CD4-positive, alpha-beta T cell treated with Interleukin-21 for 1 hour (primary cell): ENCODE results near the gene CALM3.
"Not testable (repeated sequence)": the region's sequence is repeated elsewhere in the genome, so short reads cannot be mapped to it uniquely, and the experiment has no call there.

Experiments used
- DNase-seq: peaks from one replicate; pipeline ENCODE4 v3.0.0-alpha.2; 2020

CALM3 gene

GRCh38 chr19:46617601-46618000, 16.5 kb downstream of the CALM3 start:
- DNase-seq, result no peak

- DNase-seq, result peak; percentile 53
Measured at GRCh38 chr19:46618670-46619231, 17.6 kb downstream of the CALM3 start.

DNA sequence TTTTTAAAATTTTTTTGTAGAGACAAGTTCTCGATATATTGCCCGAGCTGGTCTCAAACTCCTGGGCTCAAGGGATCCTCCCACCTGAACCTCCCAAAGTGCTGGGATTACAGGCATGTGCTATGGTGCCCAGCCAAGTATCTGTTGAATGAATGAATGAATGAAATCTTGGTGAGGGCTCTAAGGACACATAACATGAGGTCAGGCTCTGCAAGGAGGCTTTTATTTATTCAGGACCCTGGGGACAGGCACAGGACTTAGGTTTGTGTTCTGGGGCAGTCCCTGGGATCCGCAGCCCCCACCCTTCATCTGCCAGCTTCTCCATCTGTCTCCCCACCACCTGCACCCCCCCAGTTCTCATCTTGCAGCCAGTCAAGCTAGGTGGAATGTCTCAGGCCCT, 19.1 kb downstream of the CALM3 start:
- DNase-seq, result no peak

DNA sequence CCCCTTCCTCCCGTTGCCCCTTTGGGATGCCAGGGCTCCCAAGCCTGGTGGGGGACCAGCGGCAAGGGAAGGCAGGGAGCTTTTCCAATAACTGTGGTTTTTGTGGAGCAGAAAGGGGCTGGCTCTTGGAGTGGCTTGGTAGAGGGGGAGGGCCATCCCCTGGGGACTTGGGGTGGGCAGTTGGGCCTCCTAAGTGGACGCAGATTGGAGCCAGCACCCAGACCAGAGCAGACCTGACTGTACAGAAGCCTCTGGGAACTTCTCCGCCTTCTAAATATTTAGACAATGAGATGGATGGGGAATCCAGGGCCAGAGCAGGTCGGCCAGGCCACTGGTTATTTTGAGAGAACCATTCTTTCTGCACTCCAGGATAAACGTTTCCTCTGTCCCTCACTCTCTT, 19.6 kb downstream of the CALM3 start:
- DNase-seq, result no peak

- DNase-seq, result no peak
Measured at GRCh38 chr19:46621191-46622117, 20.3 kb downstream of the CALM3 start.

GRCh38 chr19:46622118-46622446, 21.0 kb downstream of the CALM3 start:
- DNase-seq, result no peak

DNA sequence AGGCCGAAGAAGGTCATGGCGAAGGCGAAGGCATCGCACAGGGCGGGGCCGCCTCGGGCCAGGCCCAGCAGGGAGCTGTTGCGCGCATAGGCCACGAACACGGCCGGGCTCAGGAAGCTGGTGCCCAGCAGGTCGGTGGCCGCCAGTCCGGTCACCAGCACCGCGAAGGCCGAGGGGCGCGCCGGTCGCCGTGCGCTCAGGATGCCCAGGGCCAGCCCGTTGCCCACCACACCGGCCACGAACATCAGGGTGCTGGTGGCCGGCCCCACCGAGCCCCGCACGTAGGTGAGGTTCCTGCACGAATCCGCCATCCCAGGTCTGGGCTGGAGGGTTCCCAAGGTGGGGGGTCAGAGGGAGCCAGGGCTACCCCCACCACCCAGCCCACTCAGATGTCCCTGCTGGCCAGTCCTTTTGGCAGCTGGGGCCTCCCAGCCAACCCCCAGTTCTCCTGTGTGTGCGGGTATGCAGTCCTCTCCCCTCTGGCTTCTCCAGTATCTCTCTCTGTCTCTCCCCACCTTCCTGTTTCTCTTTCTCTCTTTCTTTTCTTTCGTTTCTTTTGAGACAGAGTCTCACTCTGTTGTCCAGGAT, 22.9 kb downstream of the CALM3 start:
- DNase-seq, result no peak

- no peak for DNase-seq
Measured at GRCh38 chr19:46624958-46625661, 24.0 kb downstream of the CALM3 start, which contains the start of gene PTGIR. PTGIR (minus strand) TSS chr19:46625089; CDS start chr19:46624225, 864 bp downstream.

GRCh38 chr19:46625731-46626130, 24.6 kb downstream of the CALM3 start:
- no peak for DNase-seq

- DNase-seq, result no peak
Measured at GRCh38 chr19:46626446-46626845, 25.3 kb downstream of the CALM3 start.

DNA sequence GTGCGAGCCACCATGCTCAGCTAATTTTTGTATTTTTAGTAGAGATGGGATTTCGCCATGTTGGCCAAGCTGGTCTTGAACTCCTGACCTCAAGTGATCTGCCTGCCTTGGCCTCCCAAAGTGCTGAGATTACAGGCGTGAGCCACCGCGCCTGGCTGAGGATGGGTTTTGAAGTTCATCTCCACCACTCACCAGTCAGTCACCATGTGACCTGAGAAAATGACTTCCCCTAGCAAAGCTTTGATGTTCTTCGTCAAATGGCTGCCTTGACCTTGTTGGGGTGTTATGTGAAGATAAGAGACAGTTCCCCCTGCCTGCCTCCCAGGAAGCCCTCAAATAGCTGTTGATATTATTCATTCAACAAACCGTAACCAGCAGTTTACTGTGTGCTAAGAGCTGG, 27.8 kb downstream of the CALM3 start:
- DNase-seq, result not testable (repeated sequence)

DNA sequence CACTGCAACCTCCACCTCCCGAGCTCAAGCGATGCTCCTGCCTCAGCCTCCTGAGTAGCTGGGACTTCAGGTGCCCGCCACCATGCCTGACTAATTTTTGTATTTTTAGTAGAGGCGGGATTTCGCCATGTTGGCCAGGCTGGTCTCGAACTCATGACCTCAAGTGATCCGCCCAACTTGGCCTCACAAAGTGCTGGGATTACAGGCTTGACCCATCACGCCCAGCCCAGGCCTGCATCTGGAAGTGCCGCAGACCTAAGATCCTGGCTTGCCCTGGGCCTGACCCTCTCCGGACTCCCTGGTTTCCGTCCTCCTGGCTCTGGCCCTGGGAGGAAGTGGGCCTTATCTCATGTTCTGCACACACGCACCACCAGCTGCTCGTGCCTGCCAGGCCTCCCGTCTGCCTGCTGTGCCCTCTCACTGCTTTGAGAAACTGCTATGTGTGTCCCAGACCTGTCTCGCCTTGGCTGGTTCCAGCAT, 28.5 kb downstream of the CALM3 start:
- DNase-seq, result no peak

DNA sequence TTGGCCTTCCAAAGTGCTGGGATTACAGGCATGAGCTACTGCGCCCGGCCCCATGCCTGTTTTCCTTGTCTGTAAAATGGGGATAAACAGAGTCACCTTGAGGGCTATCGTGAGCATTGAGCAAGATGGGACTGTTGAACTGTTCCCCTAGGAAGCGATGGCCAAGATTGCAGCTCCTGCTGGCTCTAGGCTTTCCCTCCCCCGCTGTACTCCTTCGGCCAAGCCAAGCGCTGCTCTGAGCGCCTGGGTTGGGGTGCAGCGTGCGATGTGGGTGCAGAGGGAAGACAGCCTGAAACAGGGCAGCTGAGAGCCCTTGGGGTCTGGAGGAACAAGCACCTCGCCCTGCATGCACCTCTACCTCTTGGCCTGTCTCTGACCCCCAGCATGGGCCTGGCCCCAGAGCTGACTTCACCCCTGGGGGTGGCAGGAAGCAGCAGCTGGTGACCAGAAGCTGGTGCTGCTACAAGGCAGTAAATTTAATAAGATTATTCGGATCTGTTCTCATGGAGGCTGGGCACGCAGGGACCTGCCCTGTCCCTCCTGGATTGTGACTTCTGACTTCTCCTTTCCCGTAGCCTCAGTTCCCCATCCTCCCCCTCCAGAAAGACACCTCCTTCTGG, 29.6 kb downstream of the CALM3 start:
- no peak for DNase-seq

GRCh38 chr19:46631481-46631880, 30.4 kb downstream of the CALM3 start:
- no peak for DNase-seq

DNA sequence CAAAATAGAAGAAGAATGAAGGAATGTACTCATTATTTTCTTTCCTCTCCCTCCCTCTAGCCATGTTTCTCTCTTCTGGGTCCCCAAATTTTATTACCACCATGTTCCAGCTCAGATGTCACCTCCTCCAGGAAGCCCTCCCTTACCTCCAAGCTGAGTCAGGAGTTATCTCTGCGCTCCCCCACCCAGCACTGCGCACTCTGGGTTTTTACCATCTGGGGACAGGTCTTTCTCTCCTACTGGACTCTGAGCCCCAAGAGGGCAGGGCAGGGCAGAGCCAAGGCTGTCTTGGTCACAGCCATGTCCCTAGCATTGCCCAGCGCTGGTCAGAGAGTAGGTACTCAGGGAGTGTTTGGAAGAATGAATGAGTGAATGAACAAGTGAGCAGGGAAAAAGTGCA, 32.0 kb downstream of the CALM3 start:
- no peak for DNase-seq

- peak; percentile 96 for DNase-seq
Measured at GRCh38 chr19:46634045-46634655, 33.0 kb downstream of the CALM3 start.

GRCh38 chr19:46634656-46635218, 33.6 kb downstream of the CALM3 start:
- DNase-seq, result no peak

- DNase-seq, result peak; percentile 39
Measured at GRCh38 chr19:46635920-46636761, 35.0 kb downstream of the CALM3 start, which contains the start of gene GNG8. GNG8 (minus strand) TSS chr19:46636202; CDS start chr19:46634682, 1,520 bp downstream.

DNA sequence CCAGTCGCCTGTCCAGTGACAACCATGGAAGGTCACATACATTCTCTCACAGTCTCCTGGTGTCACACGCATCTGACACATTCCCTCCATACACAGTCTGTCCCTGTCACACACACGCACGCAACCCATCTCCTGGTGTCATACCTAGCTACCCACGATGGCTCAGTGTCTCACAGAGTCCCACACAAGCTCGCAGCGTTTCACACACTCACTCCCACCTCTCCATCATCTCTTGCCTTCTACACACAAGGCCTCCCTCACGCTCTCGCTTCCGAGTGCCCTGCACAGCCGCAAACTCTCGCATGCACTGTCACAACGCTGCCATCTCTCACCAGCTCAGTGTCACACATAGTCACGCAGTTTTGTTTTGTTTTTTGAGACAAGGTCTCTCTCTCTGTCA, 36.1 kb downstream of the CALM3 start:
- DNase-seq, result no peak

DNA sequence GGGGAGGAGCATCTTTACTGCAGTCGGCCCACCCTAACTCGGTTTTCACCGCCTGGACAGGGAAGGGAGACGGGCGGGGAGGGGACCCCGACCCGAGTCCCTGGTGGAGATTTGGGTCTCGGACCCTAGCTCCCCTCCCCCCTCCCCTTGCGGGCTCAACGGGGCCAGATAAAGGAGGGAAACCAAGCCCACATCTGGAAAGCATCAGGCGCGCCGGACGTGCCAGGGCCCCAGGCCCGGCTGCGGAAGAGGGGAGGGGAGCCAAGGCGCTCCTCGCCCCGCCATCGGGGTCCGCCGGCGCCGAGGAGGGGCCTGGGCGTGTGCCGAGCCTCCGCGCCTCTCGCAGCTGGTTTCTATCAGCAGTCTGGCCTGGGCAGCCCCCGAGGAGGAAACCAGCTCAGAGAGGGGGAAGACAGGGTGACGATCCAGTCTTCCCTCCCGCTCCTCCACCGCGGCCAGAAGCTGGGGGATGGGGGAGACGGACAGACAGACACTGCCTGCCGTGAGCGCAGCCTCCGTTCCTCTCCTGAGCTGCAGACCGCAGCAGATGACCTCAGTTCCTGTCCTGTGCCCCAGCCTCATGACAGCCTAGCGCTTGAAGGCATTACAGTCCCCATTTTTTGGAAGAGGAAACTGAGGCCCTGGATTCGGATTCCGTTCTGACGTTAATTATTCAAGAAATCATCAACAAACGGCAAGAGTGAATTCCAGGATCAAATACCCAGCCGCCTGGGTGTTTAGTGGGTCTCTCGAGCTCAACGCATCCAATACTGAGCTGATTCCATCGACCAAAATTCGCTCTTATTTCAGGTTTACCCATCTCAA, 38.4 kb downstream of the CALM3 start:
- DNase-seq, result peak; percentile 32
